ENCODE data around the gene DNAH9.

DNAH9 gene

DNA sequence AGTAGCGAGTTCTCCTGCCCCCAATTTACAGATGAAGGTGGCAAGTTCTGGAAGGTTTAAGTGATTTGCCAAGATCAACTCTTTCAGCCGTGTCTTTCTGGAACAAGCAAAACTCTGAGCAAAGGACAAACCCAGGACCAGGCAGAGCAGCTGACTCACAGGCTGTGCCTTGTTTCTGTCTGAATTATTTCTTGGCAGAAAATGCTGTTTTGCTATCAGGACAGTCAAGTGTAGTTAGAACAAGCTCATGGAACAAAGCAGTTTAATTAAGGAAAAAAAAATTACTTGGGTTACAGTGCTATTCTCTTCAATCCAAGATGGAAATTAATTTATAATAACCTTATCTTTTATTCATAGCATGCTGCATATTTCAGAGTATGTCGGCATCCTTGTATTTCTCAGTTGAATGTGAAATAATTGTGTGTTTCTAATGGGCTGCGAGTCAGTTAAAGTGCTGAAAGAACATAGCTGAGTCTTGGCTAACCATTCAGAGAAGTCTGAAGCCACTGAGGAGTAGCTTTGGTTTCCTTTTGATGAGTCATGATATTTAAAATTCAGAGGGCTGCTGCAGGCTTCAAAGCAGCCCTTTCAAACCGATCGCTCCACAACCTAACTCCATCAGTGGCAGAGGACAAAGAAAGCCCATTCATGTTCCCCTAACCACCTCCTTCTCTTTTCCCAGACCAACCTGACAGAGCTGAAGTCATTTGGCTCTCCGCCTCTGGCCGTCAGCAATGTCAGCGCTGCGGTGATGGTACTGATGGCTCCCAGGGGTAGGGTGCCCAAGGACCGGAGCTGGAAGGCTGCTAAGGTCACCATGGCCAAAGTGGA is 255.3 kb downstream of the DNAH9 start:
- no peak for DNase-seq

- DNase-seq, result no peak
Measured at GRCh38 chr17:11855306-11855705, 257.0 kb downstream of the DNAH9 start.

- no peak for DNase-seq
Measured at GRCh38 chr17:11857006-11857405, 258.7 kb downstream of the DNAH9 start.

DNA sequence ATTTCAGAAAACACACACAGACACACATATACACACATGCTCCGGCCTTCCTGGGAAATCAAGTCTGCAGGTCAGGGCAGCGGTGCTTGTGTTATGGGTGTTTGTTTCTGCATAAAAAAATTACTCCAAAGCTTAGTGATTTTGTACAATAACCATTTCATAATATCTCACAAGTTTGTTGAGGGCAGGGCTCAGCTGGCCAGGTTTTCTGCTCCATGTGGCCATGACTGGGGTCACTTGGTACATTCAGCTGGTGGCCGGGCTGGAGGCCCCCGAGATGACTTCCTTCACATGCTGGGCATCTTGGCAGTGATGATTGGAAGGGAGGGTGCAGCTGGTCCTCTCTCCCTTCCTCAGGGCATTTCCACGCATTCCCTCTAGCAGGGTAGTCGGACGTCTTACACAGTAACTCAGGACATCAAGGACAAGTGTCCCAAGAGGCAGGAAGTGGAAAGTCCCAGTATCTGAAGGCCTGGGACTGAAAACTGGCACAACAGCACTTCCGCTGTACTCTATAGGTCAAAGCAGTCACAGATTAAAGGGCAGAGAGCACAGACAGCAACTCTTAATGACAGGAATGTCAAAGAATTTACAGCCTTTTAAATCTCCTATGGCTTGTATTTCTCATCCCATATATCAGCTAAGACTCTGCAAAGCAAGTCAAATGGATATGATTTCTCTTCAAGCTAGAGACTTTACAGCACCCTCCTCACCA is 271.6 kb downstream of the DNAH9 start:
- DNase-seq, result no peak

GRCh38 chr17:11871773-11872172 is 273.5 kb downstream of the DNAH9 start:
- no peak for DNase-seq

- DNase-seq, result no peak
Measured at GRCh38 chr17:11874756-11875155, 276.5 kb downstream of the DNAH9 start.

GRCh38 chr17:11880714-11881113 is 282.4 kb downstream of the DNAH9 start:
- DNase-seq, result no peak

GRCh38 chr17:11882716-11883115 is 284.4 kb downstream of the DNAH9 start:
- DNase-seq, result no peak

DNA sequence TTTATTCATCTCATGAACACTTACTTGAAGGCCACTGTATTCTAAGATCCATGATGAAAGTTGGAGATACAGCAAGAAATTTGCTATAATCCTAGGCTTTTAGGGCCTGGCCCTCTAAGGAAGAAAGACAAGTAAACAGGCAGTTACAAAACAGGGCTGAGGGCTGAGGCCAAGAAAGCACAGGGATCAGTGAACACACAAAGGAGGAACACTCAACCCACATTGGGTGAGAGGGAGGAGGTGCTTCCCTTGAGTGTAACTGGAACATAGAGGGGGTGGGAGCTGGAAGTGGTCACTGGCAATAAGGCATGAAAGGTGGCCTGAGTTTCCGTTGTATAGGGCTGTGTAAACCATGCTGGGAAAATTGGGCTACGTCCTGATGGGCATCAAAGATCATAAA is 286.8 kb downstream of the DNAH9 start:
- DNase-seq, result no peak

DNA sequence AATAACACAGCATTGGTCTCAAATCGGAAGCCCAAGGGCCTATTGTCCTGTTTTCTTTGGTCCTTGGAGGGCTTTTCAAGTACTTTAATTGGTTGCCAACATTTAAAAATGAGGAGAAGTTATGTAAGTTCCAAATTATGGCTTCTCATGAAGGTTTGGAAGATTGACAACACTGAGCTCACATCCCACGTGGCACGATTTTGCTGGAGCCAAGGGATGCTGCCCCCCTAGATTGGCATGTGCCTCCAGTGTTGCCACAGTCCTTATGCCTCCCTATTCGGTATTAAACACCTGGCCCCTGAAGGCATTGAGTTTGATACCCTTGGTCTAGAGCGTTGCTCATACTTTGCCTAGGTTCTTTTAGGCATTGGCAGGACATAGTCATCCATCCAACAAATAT is 291.0 kb downstream of the DNAH9 start:
- DNase-seq, result no peak

DNA sequence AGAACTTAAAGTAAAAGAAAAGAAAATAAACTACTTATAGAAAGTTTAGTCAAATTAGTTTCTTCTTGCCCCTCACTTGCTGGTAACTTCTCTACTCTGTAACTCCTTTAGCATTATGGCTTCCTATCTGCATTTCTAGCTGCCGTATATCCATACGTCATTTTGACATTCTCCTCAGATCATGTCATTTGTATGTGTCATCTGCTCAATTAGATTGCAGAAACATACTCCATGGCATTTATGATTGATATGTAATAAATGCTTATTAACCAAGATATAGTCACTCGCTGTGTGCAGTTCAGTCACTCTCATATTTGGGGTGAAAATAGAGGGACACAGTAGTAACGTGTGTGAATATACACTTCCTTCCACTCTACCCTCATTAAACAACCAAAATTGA is 295.6 kb downstream of the DNAH9 start:
- DNase-seq, result no peak

DNA sequence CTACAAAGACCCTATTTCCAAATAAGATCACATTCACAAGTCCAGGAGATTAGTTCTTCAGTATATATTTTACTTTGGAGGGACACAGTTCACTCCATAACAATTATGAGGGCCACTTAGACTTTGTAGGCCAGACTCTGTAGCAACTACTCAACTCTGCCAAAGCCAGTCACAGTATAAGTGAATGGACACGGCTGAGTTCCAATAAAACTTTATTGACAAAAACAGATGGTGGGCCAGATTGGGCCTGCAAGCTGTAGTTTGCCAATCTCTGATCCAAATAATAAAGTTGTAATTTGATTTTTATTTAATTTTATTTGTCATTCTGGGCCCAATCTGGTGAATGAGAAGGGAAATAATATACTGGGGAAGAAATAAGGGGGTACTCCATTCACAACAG is 297.9 kb downstream of the DNAH9 start:
- no peak for DNase-seq

DNA sequence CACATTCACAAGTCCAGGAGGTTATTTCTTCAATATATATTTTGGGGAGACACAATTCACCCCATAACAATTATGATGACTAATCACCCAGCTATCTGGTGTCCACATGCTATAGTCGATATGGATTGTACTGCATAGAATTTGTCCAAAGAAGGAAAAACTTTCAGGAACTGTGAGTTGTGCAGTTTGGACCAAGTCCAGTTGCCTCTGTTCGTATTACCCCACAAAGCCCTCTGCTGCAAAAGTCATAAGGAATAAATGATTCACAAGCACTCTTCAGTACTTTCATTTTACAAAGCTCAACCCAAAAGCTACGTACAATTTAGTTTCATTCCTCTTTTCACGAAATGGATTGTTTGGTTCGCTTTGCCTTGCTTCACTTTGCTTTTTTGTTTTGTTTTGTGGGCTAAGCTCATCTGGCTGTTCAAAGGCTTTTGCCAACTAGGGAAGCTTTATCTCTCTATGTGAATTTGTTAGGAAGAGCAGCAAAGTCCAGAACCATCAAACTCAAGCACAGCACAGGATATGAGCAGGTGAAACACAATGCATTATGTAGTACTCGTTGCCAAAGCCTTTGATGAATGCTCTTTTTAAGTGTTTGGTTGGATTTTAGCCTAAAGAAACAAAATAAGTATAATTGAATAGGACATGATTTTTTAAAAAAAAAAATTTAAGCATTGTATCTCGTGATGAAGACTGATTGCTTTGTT is 300.4 kb downstream of the DNAH9 start:
- no peak for DNase-seq

DNA sequence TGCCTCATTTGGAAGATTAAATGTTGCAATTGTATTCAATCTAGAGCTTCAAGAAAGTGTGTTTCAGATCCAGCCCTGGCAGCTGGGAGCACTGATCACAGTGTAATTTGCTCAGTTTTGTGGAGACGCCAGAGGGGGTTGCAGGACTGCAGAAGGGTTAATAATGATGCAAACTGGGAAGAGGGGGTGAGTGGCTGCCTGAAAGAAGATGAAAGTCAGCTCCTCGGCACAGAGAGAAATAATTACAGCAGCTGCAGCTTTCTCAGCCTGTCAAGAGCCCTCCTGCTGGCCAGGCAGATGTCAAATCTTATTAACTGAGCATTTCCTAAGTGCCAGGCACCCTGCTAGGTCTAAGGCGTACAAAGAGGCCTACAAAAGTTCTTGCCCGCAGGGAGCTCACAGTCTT is 301.3 kb downstream of the DNAH9 start:
- no peak for DNase-seq

DNA sequence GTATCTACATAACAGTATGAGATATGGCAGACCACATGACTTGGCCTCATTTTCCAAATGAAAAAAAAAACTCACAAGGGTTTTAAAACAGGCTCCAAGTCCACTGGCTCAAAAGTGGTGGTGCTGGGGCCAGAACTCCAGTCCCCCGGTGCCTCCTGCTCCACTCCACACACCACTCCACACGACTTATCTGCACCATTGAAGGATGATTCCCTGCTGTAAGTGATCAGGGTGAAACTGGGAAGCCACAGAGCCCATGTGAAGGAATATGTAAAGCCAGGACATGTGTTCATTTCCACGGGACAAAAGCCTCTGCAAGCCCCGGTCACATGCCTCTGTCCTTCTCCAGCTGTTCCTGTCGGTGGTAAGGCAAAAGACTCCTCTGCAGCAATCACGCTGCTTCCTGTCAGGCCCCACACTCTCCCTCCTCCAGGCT is 301.8 kb downstream of the DNAH9 start:
- no peak for DNase-seq

DNA sequence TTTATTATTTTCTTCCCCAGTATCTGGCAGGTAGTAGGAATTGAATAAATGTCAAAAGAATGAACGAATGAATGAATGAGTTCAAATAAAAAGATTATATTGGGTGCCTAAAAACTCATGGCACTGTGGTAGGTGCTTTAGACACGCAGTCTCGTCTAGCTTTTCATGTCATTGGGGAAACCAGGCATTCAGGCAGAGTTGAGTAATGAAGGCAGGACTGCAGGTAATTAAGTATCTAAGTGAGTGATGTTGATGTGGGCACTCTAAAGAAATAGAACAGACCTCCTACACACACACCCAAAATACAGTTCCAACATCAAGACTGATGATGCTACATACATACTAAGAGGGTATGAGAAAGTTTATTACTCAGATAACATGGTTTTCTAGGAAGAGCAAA is 302.4 kb downstream of the DNAH9 start:
- DNase-seq, result no peak

GRCh38 chr17:11901931-11902330 is 303.7 kb downstream of the DNAH9 start:
- DNase-seq, result no peak

GRCh38 chr17:11908711-11909146 is 310.5 kb downstream of the DNAH9 start:
- no peak for DNase-seq

- no peak for DNase-seq
Measured at GRCh38 chr17:11909348-11909747, 311.1 kb downstream of the DNAH9 start.

GRCh38 chr17:11916091-11916490 is 317.8 kb downstream of the DNAH9 start:
- no peak for DNase-seq

- DNase-seq, result no peak
Measured at GRCh38 chr17:11917415-11917814, 319.1 kb downstream of the DNAH9 start.

GRCh38 chr17:11921296-11921695 is 323.0 kb downstream of the DNAH9 start:
- no peak for DNase-seq

DNA sequence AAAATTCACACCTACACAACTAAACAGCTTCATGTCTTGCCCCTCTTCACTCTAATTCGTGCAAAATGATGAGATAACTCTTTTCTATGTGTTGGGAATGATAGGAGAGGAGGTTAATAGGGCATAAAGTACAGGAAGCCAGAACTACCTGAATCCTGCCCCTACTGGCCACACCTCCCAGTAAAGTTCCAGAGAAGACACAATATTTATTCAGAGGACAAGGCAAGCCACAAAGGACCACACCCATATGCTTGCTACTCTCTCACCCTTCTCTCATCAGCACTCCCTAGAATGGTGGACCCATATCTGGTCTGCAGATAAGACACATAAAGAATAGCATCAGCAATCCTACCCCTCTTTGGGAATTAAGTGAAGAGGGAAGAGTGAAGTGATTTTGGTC is 324.4 kb downstream of the DNAH9 start:
- DNase-seq, result no peak

DNA sequence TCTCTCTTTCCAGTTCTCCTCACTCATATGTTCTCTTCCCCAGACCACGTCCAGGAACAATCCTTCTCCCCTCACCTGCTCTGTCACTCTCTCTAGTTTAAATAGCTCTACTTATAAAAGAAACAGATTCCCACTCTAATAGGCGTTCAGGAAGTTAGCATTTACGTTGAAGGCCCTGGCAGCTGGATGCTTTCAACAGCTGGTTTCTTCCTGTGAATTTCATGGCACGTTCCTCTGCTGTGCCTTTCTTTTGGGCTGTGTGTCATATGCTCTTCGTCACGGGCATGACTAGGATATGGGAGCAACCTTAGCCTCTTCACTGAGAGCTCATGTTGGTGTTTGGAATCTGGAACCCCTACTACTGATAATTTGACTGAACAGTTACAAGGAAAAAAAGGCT is 325.8 kb downstream of the DNAH9 start:
- no peak for DNase-seq
